ENCODE results near the gene LTA4H.

DNA sequence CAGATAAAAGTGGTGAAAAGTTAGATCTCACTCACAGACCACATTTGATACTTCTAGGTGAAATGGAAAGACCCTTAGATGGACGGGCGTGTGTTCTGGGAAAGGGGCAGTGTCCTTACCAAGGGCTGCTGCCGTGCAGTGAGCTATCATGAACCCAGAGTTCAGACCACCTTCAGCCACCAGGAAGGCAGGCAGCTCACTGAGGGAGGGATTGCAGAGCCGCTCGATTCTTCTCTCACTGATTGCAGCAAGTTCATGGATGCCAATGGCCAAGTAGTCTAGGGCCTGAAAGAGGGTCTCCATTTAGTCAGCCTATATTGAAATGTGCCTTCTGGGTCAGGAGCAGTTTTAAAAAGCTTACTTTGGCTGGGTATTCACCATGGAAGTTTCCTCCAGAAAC is 55.0 kb downstream of the LTA4H start:
- TF ChIP-seq, protein P1, sequence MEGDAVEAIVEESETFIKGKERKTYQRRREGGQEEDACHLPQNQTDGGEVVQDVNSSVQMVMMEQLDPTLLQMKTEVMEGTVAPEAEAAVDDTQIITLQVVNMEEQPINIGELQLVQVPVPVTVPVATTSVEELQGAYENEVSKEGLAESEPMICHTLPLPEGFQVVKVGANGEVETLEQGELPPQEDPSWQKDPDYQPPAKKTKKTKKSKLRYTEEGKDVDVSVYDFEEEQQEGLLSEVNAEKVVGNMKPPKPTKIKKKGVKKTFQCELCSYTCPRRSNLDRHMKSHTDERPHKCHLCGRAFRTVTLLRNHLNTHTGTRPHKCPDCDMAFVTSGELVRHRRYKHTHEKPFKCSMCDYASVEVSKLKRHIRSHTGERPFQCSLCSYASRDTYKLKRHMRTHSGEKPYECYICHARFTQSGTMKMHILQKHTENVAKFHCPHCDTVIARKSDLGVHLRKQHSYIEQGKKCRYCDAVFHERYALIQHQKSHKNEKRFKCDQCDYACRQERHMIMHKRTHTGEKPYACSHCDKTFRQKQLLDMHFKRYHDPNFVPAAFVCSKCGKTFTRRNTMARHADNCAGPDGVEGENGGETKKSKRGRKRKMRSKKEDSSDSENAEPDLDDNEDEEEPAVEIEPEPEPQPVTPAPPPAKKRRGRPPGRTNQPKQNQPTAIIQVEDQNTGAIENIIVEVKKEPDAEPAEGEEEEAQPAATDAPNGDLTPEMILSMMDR (conservative IDR thresholded peaks at IDR 0.05), result no peak
- TF ChIP-seq EZH2 (IDR thresholded peaks at IDR 0.05; ENCODE audit: low read depth), result no peak

All from PC-9 (cell line).